T-cell (primary cell): ENCODE results near the gene NXPE2. TPM values are rescaled to one million over a fixed set of nuclear protein-coding genes. Genes with fewer than 3 reads are reported as not detected.

Source experiments
- ATAC-seq, 4 experiments: fragments of 200-7000 bp in 3 of 4; fragments of 150-1000 bp in 1 of 4; cut with Tn5 transposase; replicated peaks in 1 of 4; 1 replicate in 3 of 4; 2 replicates in 1 of 4; pipeline ENCODE4 v1.10.0; 2021; ENCODE audit warnings: moderate library complexity in 3 of 4, mild to moderate bottlenecking in 2 of 4, moderate number of reproducible peaks in 1 of 4
- CTCF ChIA-PET, 2 donors: fragments of 300-600 bp; sonication (Branson Sonifier 250); formaldehyde crosslinking; loops; one replicate each; lab custom pipeline; 2022; ENCODE audit warnings: antibody characterized with exemption in 2 of 2; lab: Charles Lee
- POLR2A ChIA-PET, 2 donors: fragments of 300-600 bp; sonication (Branson Sonifier 250); formaldehyde crosslinking; loops; one replicate each; lab custom pipeline; 2022; ENCODE audit warnings: antibody characterized with exemption in 2 of 2; lab: Charles Lee
- DNase-seq, 35 experiments: peaks; one replicate each; pipeline versions ENCODE4 v3.0.0 to v3.0.0-alpha.2; 2013 to 2023
- H3K27ac ChIP-seq: one replicate; pipeline ENCODE4 v1.5.1; 2013; ENCODE audit warnings: low read length
- H3K27me3 ChIP-seq, 2 experiments: replicated peaks in 1 of 2; 1 replicate in 1 of 2; 2 replicates in 1 of 2; pipeline versions ENCODE4 v1.6.1 to v1.7.0; 2013; ENCODE audit warnings: low read length in 1 of 2, mixed read lengths in 1 of 2; ENCODE audit not compliant: control insufficient read depth in 2 of 2, insufficient read depth in 2 of 2; ENCODE audit errors: extremely low read depth in 1 of 2
- H3K36me3 ChIP-seq, 2 donors: 1 replicate in 1 of 2; 2 replicates in 1 of 2; pipeline versions ENCODE4 v1.6.1 to v1.7.0; 2013; ENCODE audit warnings: low read length in 1 of 2; ENCODE audit not compliant: control insufficient read depth in 2 of 2, insufficient read depth in 1 of 2; ENCODE audit errors: extremely low read depth in 1 of 2
- H3K4me1 ChIP-seq, 2 experiments: 1 replicate in 1 of 2; 2 replicates in 1 of 2; pipeline versions ENCODE4 v1.6.1 to v1.7.0; 2013; ENCODE audit warnings: low read length in 2 of 2, mixed read lengths in 1 of 2; ENCODE audit not compliant: insufficient read depth in 2 of 2, control insufficient read depth in 1 of 2; ENCODE audit errors: extremely low read depth in 1 of 2
- H3K4me3 ChIP-seq, 2 donors: 1 replicate in 1 of 2; 2 replicates in 1 of 2; pipeline versions ENCODE4 v1.5.1 to v1.7.0; 2013; ENCODE audit warnings: mild to moderate bottlenecking in 2 of 2, low read length in 1 of 2, moderate library complexity in 1 of 2; ENCODE audit not compliant: control insufficient read depth in 1 of 2; ENCODE audit errors: extremely low read depth in 1 of 2
- H3K9me3 ChIP-seq: 2 replicates; pipeline ENCODE4 v1.7.0; 2013
- H3K27ac Mint-ChIP-seq, 2 donors: one replicate each; pipeline ENCODE4 v1.8.0; 2020 to 2021; ENCODE audit warnings: mild to moderate bottlenecking in 2 of 2, mixed read lengths in 2 of 2
- H3K27me3 Mint-ChIP-seq, 2 donors: one replicate each; pipeline ENCODE4 v1.8.0; 2021 to 2022; ENCODE audit warnings: mixed read lengths in 2 of 2
- H3K36me3 Mint-ChIP-seq: one replicate; pipeline ENCODE4 v1.8.0; 2021; ENCODE audit warnings: mixed read lengths
- H3K4me1 Mint-ChIP-seq, 3 donors: one replicate each; pipeline ENCODE4 v1.8.0; 2020 to 2022; ENCODE audit warnings: mixed read lengths in 3 of 3, mild to moderate bottlenecking in 1 of 3
- H3K4me3 Mint-ChIP-seq, 3 donors: one replicate each; pipeline ENCODE4 v1.8.0; 2020 to 2022; ENCODE audit warnings: mild to moderate bottlenecking in 3 of 3, mixed read lengths in 3 of 3, moderate library complexity in 3 of 3
- H3K9me3 Mint-ChIP-seq, 3 donors: one replicate each; pipeline ENCODE4 v1.8.0; 2020 to 2022; ENCODE audit warnings: mixed read lengths in 3 of 3
- WGBS: methylation state at CpG from one replicate; pipeline ENCODE4 v1.1.5; 2013; ENCODE audit warnings: missing lambda C conversion rate; ENCODE audit not compliant: insufficient coverage; 5-methylcytosine and 5-hydroxymethylcytosine counted together
- total RNA-seq, 35 experiments: library from RNA in 6 of 35; stranded (reverse) in 6 of 35; fragments of 120-200 nt in 1 of 35; gene quantifications; one replicate each; pipeline versions ENCODE4 v1.2.1 to v1.2.4 and lab custom pipeline; 2013 to 2026

The NXPE2 gene
- total RNA-seq, 5 donors from 2014 or later (not counting 1 experiment from before 2014, with no cell fraction given), result 0.18 TPM; not detected in 4

GRCh38 chr11:114725623-114726022 is 47.3 kb downstream of the NXPE2 start:
- H3K27me3 Mint-ChIP-seq, result peaks cover 4 to 7% of the 10 kb centered on the region in 2 donors
- no peaks in the 10 kb centered on the region for H3K27me3 ChIP-seq
- WGBS, result 80% methylated on average over 1 of the region's 1 CpG

GRCh38 chr11:114736806-114737205 is 58.5 kb downstream of the NXPE2 start:
- DNase-seq (no peak), ATAC-seq (no peak)
- peaks cover 9% of the 10 kb centered on the region in 2 donors for H3K27me3 Mint-ChIP-seq
- H3K4me1 Mint-ChIP-seq, result no peaks in the 10 kb centered on the region
- H3K9me3 Mint-ChIP-seq, result peaks cover 6 to 8% (median 7%) of the 10 kb centered on the region in 3 donors
- no peaks in the 10 kb centered on the region for H3K36me3 Mint-ChIP-seq
- Histone ChIP-seq H3K9me3 (no peaks in the 10 kb centered on the region), H3K27ac (no peak overlapping the region), H3K4me3 (no peak overlapping the region), H3K36me3 (no peaks in the 10 kb centered on the region), H3K27me3 (peaks cover 0 to 6% of the 10 kb centered on the region in 2 experiments), H3K4me1 (no peaks in the 10 kb centered on the region)
- no peak overlapping the region for H3K27ac Mint-ChIP-seq
- POLR2A ChIA-PET, result no interaction called here
- CTCF ChIA-PET, result no interaction called here
- 56% methylated on average over 3 of the region's 4 CpGs for WGBS
- H3K4me3 Mint-ChIP-seq, result no peak overlapping the region

More at GRCh38 chr11:114725623-114726022, 47.3 kb downstream of the NXPE2 start:
- Histone ChIP-seq H3K36me3 (no peaks in the 10 kb centered on the region), H3K27ac (no peak overlapping the region), H3K9me3 (no peaks in the 10 kb centered on the region), H3K4me3 (no peak overlapping the region), H3K4me1 (no peaks in the 10 kb centered on the region)
- Mint-ChIP-seq H3K4me1 (no peaks in the 10 kb centered on the region), H3K9me3 (peaks cover 4 to 15% (median 9%) of the 10 kb centered on the region in 3 donors), H3K27ac (no peak overlapping the region), H3K4me3 (no peak overlapping the region), H3K36me3 (no peaks in the 10 kb centered on the region)
- POLR2A ChIA-PET, result no interaction called here
- DNase-seq (no peak), ATAC-seq (no peak)
- CTCF ChIA-PET, result no interaction called here

GRCh38 chr11:114738954-114739353 is 60.6 kb downstream of the NXPE2 start:
- Mint-ChIP-seq H3K4me1 (no peaks in the 10 kb centered on the region), H3K4me3 (no peak overlapping the region), H3K36me3 (no peaks in the 10 kb centered on the region), H3K9me3 (peaks cover 6 to 8% (median 7%) of the 10 kb centered on the region in 3 donors), H3K27ac (no peak overlapping the region), H3K27me3 (peaks cover 3 to 7% of the 10 kb centered on the region in 2 donors)
- no peaks in the 10 kb centered on the region for H3K9me3 ChIP-seq
- H3K27me3 ChIP-seq, result peaks cover 0 to 6% of the 10 kb centered on the region in 2 experiments
- no peak overlapping the region for H3K27ac ChIP-seq
- DNase-seq (peak in 17 of 35 experiments; percentile 2 to 46 (median 11)), ATAC-seq (no peak)
- no peaks in the 10 kb centered on the region for H3K36me3 ChIP-seq
- POLR2A ChIA-PET, result interaction anchor here in 1 of 2 donors (0.8 kb wide), 1 partner anchor 1427 kb away, joined by 6 read pairs; no protein-coding TSS in a partner anchor
- H3K4me1 ChIP-seq, result no peaks in the 10 kb centered on the region
- H3K4me3 ChIP-seq, result no peak overlapping the region
- CTCF ChIA-PET, result interaction anchor here in 1 of 2 donors (0.6 to 1.0 kb wide), 4 partner anchors 210 to 1974 kb away, joined by 3 to 7 read pairs (median 3); no protein-coding TSS in a partner anchor

GRCh38 chr11:114745150-114745671 is 66.9 kb downstream of the NXPE2 start:
- no peaks in the 10 kb centered on the region for H3K36me3 ChIP-seq
- Mint-ChIP-seq H3K9me3 (peaks cover 6 to 8% (median 7%) of the 10 kb centered on the region in 3 donors), H3K27ac (no peak overlapping the region), H3K27me3 (peaks cover 9 to 16% of the 10 kb centered on the region in 2 donors), H3K4me3 (no peak overlapping the region), H3K36me3 (no peaks in the 10 kb centered on the region), H3K4me1 (no peaks in the 10 kb centered on the region)
- POLR2A ChIA-PET, result no interaction called here
- H3K9me3 ChIP-seq, result no peaks in the 10 kb centered on the region
- no peak overlapping the region for H3K4me3 ChIP-seq
- no peaks in the 10 kb centered on the region for H3K4me1 ChIP-seq
- no peak for ATAC-seq
- CTCF ChIA-PET, result no interaction called here
- no peak overlapping the region for H3K27ac ChIP-seq
- no CpG with 5 or more reads among the region's 2 CpGs for WGBS
- no peaks in the 10 kb centered on the region for H3K27me3 ChIP-seq
- no peak for DNase-seq

- no peak overlapping the region for H3K4me3 ChIP-seq
- peaks cover 9 to 17% of the 10 kb centered on the region in 2 donors for H3K27me3 Mint-ChIP-seq
- no peaks in the 10 kb centered on the region for H3K9me3 ChIP-seq
- no peak overlapping the region for H3K4me3 Mint-ChIP-seq
- ATAC-seq, result no peak
- H3K4me1 Mint-ChIP-seq, result no peaks in the 10 kb centered on the region
- no peaks in the 10 kb centered on the region for H3K36me3 Mint-ChIP-seq
- no peak for DNase-seq
- H3K4me1 ChIP-seq, result no peaks in the 10 kb centered on the region
- POLR2A ChIA-PET, result no interaction called here
- no peaks in the 10 kb centered on the region for H3K36me3 ChIP-seq
- H3K9me3 Mint-ChIP-seq, result peaks cover 5 to 6% (median 6%) of the 10 kb centered on the region in 3 donors
- no peak overlapping the region for H3K27ac Mint-ChIP-seq
- no CpG with 5 or more reads among the region's 3 CpGs for WGBS
- CTCF ChIA-PET, result no interaction called here
- H3K27me3 ChIP-seq, result no peaks in the 10 kb centered on the region
- no peak overlapping the region for H3K27ac ChIP-seq
Observed at GRCh38 chr11:114746013-114746412, 67.7 kb downstream of the NXPE2 start.

Other genes starting within 250 kb of the NXPE2 start
- 10 to 100 TPM; 30.1 to 73.9 (median 63.6) TPM for gene REXO2, start 239.1 kb upstream of the NXPE2 start, total RNA-seq
- not detected for gene NXPE1, start 118.6 kb upstream of the NXPE2 start, total RNA-seq
- not detected for gene NXPE4, start 82.7 kb upstream of the NXPE2 start, total RNA-seq